Stimulated activated CD4-positive, alpha-beta T cell treated with anti-CD3 and anti-CD28 coated beads, Interleukin-12 subunit alpha, Interleukin-12 subunit beta, amount 100 ng/mL, for 4 hours (primary cell): ENCODE results near the gene CDH5.
"Not testable (repeated sequence)": the region's sequence is repeated elsewhere in the genome, so short reads cannot be mapped to it uniquely, and the experiment has no call there.

ENCODE experiments used
- DNase-seq: peaks from one replicate; pipeline ENCODE4 v3.0.0-alpha.2; 2020

CDH5 gene, protein sequence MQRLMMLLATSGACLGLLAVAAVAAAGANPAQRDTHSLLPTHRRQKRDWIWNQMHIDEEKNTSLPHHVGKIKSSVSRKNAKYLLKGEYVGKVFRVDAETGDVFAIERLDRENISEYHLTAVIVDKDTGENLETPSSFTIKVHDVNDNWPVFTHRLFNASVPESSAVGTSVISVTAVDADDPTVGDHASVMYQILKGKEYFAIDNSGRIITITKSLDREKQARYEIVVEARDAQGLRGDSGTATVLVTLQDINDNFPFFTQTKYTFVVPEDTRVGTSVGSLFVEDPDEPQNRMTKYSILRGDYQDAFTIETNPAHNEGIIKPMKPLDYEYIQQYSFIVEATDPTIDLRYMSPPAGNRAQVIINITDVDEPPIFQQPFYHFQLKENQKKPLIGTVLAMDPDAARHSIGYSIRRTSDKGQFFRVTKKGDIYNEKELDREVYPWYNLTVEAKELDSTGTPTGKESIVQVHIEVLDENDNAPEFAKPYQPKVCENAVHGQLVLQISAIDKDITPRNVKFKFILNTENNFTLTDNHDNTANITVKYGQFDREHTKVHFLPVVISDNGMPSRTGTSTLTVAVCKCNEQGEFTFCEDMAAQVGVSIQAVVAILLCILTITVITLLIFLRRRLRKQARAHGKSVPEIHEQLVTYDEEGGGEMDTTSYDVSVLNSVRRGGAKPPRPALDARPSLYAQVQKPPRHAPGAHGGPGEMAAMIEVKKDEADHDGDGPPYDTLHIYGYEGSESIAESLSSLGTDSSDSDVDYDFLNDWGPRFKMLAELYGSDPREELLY

DNA sequence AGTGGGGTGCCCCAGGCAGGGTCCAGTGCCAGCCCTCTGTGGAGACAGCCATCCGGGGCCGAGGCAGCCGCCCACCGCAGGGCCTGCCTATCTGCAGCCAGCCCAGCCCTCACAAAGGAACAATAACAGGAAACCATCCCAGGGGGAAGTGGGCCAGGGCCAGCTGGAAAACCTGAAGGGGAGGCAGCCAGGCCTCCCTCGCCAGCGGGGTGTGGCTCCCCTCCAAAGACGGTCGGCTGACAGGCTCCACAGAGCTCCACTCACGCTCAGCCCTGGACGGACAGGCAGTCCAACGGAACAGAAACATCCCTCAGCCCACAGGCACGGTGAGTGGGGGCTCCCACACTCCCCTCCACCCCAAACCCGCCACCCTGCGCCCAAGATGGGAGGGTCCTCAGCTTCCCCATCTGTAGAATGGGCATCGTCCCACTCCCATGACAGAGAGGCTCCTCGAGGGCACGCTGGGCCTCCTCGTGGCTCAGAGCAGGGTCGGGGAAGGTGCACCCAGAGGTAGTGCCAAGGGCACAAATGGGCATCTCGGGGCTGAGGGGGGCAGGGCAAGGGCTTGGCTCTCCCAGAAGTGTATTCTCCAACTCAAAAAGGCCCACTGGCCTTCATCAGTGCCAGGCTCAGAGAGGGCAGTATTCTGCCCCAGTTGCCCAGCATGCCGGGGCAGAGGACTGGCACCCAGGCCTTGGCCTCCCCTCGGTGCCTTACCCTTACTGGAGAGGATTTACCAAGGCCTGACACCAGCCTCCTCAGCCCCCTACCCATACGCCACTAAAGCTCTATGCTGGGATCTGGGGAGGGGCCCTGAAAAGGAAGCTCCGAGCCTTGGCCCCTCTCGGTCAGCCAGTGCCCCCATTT is at the start of gene CDH5:
TSS of gene CDH5 (plus strand) at position 259 of the 867 bp plus-strand sequence. CDS start 12,647 bp downstream, outside the sequence.
- DNase-seq: no peak

DNA sequence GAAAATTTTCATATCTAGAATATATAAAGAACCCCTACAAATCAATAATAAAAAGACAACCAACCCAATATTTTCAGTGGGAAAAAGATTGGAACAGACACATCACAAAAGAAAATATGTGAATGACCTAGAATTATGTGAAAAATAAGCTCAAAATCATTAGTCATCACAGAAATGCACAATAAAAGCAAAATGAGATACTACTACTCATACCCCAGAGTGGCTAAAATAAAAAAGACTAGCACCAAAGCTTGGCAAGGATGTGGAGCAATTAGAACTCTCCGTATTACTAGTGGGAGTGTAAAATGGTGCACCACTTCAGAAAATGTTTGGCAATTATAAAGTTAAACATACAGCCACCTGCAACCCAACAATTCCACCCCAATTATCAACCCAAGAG is 48.0 kb upstream of the CDH5 start:
- DNase-seq: no peak

DNA sequence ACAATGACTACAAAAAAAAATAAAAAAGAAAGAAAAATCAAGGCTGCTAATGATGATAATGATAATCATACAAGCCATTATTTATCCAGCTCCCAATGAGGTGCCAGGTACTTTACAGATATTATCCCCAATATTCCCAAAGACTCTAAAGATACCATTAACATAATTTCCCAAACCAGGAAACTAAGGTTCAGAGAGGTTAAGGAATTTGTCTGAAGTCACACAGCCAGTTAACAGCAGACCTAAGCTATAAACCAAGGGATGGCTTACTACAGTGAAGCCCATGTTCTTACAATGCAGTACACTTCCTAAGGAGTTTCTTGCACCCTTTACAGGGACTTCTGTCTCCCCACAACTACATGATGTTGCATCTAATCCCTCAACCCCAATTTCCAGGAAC is 45.7 kb upstream of the CDH5 start:
- DNase-seq: no peak

DNA sequence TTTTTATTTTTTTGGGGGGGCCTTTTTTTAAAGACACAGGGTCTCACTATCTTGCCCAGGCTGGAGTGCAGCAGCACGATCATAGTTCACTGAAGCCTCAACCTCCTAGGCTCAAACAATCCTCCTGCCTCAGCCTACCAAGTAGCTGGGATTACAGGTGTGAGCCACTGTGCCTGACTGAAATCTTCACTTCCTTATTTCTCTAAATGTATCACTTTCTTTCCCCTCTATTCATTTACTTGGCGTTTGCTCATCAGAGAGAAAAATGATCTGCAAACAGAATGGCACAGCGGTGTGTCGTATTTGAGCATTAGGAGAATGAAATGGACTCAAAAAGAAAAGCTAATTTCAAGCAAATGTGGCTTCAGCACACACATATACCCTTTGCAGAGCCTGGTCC is 44.3 kb upstream of the CDH5 start:
- no peak for DNase-seq

DNA sequence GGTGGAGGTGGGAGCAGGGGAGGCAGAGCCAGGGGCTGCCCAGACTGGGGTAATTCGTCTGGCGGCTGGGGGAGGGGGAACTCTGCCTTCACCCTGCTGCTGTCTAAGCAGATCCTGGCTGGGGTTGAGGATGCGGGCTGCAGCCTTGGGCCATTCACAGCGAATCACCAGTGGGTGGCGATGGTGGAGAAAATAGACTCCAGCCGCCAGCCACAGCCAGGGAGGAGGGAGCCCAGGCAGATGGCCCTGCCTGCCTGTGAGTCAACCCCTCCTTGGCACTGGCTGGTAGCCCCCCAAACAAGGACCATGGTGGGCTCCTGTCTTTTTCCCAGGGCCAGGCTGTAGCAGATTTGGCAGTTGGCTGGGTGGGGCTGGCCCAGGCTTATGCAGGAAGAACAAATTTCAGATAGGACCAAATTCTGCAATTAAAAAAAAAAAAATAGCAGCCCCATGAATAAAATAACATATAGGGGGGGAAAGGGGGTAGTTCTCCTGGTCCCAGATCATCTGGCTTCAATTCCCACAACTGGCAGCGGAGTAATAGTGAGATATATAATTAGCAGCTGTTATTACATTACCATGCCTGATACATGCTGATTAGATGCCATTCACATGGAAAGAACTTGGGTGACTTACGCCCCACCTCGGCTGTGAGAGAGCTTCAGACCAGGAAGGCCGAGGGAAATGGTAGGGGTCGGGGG is 41.5 kb upstream of the CDH5 start:
- no peak for DNase-seq

DNA sequence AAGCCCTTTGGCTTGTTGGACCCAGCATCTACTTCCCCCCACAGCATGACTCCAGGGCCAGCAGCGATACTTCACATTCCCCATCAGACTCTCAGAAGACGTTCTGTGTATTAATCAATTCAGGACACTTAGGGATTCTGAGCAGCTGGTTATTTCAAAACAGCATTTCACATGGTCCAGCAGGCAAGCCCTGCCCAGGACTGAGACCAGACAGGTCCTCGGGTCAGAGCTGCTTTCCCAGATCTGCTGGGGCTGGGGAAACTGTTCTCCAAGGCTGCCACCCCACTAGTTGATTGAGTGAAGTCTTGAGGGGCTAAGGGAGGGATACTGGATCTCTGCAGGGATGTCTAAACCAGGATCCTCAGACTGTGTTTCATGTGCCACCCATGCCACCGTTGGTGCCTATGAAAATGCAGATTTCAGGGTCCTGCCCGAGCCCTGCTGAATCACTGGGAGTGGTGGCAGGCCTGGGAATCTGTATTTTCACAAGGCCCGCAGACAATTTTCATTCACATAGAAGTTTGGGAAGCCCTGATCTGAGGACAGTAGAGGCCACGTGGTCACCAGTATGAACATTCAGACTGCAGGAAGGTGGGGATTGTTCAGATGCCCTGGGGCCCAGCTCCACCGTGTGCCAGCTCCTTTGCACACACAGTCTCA is 40.6 kb upstream of the CDH5 start:
- no peak for DNase-seq

DNA sequence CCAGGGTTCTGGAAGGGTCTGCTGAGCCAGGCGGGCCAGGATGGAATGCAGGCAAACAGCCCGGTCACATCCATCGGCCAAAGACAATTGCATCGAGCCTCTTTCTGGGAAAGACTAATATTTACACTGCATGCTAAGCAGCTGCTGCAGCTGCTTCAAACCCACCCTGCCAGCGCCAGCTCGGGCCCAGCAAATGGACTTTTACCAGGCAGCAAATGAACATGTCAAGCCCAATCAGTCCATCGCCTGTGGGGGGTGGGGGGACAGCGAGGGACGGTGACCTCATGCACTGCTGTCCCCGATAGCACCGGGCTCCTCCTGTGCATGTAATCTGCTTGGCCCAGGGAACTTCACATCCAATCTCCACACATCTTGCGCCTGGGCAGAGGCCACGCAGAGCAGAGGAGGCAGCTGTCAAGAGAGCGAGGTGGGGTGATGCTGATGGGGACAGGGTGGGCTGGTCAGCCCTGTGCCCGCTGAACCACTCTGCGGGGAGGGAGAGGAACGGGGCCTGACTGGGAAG is 39.4 kb upstream of the CDH5 start:
- no peak for DNase-seq

DNA sequence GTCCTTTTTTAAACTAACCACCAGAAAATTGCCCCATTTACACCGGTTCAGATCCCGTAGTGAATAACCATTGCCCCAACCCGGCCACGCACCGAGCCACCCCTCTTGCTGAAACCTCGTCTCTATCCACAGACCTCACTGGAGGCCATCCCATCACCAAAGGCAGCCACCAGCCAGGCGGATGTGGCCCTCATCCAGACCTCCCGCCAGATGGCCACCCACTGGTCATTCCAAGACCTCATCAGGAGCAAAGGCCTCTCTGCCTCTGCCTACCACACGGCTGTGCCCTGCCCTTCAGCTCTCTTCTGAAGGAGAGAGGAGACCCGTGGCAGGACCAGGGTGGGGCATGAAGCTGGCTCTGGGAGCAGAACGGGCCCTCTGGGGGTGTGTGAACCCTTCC is 38.2 kb upstream of the CDH5 start:
- no peak for DNase-seq

DNA sequence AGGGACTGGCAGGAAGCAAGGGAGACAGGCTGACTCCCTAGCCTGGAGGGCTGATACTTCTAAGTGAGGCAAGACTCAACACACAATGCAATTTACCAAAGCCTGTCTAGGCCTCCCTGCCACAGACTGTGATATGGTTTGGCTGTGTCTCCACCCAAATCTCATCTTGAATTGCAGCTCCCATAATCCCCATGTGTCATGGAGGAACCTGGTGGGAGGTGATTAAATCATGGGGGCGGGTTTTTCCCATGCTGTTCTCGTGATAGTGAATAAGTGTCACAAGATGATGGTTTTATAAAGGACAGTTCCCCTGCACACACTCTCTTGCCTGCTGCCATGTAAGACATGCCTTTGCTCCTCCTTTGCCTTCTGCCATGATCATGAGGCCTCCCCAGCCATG is 35.0 kb upstream of the CDH5 start:
- not testable (repeated sequence) for DNase-seq

DNA sequence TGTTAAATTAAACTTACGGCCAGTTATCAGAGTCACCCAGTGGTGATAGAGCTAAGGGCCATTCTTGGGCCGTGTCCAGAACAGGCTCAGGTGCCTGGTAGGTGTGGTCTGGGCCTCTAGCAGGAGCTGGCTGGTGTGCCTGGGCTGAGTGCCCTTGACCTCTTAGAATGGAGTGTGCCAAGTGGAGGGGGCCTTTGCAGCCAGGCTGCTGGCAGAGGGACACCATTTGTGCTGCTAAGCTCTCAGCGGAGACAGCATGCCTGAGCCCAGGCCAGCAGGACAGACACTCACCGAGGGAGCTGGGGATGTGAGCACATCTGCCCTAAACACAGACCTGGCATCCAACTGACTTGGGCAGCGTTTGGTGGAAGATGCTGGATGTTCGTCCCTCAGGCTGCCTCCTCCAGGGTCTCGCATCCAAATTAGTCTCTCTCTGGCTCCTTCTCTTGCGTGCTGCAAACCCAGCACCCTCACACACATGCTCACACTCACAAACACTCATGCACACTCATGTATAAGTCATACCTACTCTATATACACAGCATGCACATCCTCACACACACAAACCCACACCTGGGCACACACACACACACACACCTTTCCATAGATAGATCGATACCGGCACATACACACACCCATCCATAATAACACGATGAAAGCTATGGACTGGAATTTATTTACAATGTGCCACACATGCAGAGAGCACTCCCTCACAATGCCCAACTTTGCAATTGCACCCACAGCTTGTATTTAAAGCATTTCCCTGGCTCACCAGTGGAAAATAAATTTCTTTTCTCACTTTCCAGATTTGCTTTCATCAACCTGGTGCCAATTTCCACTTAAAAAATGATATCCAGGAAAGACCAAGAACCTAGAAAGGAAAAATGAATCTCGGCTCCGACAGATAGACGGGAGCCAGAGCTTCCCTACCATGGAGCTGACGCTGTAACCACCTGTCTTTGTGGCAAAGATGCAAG is 33.6 kb upstream of the CDH5 start:
- DNase-seq: no peak

DNA sequence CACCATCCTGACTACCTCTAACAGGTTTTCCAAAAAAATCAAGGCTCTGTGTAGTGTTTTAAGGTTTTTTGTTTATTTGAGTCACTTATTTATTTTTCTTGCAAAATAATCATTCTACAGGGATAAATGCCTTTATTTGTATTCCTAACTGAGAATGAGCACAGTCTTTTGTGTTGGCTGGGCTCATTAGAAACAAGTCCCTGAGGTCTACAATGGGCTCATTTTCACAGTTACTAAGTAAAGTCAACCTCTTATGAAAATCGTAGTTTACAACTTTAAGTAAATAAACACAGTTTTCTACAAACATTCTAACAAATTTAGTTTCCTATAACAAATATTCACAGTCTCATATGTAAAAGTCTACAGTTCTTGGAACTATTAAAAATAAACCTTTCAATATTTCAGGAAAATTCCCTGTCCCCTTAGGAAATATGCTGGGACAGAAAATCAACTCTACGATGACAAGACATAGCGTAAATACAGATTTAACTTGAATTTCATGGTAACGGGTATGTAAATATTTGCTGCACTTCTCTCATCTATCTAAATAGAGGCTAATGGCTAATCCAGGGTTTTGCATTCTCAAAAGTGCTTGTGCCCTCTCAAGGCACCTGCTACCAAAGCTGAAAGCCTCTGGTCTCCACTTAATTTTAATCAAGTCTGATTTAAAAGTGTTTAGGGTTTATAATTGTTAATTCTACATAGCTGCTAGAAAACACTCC is 31.5 kb upstream of the CDH5 start:
- DNase-seq: no peak

DNA sequence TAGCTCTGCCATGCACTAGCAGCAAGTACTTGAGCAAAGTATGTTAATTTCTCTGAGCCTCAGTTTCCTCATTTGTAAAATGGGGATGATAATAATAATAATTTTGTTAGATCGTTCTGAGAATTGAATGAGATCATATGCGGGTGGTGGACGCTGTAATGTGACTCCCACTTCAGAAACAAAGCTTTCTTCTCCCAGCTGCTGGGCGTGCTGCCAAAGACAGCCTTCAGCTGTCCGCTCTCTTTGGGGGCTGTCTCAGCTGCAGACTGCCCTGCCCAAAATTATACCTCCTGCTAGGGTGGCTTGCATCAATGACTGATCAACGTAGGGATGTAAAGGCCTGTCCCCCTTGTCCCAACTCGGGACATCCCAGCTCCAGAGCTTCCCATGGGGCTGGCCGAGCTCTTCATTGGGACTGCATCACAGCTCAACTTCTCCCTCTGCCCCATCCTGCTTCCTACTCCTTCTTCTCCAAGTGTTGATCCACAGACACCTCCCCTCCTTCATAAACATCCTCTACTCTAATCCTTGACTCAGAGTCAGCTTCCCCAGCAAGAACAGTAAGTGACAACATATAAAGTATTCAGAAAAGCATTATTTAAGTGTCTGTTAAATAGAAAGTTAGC is 30.7 kb upstream of the CDH5 start:
- DNase-seq: no peak

DNA sequence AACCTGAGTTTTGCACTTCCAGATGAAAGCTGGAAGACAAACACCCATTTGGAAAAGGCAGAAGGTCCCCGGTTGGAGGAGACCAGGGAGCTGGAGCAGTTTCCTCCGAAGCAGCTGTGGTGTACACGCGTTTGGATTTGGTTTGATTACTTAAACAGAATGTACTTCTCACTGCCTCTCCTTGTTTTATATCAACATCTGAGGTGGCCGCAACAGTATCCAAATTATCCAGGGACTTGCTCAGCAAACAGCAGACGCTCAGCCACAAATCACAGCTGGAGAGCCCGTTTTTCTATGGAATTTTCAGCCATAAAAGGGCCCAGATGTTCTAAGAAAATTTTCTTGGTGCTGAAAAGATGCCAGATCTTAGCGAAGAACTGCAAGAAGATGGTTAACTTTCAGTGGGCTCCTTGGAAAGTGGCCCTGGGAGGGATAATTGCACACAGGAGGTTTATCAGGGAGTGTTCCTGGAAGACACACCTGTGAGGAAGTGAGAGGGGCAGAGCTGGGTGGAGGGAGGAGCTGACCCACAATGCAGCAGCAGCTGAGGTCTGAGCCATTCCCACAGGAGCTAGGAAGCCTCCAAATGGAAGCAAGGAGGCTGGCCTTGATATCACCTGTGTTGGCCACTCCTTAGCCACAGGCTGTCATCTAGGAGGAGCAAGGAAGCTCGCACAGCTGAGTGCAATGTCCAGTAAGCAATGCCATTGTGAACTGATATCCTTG is 28.9 kb upstream of the CDH5 start:
- DNase-seq: no peak

DNA sequence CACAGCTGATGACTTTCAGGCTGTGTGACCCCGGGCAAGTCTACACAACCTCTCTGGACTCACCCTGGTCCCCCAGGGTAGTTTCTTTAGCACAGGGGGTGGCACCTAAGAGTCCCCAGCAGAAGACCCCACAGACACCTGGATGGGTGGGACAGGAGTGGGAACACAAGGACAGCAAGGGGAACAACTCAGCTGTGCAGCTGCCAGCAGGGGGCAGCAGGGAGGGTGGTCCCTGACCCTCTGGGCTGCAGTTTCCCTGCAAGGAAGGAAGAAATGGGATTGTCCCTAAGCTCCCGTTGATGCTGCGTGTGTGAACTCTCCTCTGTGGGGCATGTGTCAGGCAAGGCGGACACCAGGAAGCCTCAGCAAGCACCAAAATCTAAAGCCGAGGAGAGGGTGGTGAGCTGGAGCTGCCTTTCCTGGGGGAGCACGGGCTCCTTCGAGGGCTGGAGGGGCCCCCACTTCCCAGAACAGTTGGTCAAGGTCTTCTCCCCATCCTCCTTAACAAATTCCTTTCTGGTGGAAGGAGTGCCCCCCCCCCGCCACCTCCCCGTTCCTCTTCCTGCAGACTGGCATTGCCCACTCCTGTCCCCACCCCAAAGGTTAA is 24.1 kb upstream of the CDH5 start:
- peak; percentile 31 for DNase-seq

DNA sequence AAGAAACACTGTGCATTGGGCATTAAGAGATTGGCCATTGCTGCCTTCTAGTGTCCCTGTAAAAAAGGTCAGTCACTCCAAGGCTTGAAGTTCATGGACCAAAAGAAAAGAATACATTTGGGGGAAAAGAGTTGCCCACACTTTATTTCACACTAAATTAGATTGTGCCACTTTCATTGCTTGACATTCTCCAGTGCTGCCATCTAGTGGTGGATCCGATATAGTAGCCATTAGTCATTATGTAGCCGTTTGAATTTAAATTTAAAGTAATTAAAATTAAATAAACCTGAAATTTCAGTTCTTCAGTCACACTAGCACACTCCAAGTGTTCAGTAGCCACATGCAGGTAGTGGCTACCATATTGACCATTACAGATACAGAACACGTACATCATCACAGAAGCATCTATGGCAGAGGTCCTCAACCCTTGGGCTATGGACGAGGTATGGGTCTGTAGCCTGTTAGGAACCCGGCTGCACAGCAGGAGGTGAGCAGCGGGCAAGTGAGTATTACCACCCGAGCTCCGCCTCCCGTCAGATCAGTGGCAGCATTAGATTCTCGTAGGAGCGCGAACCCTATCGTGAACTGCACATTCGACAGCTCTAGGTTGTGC is 21.9 kb upstream of the CDH5 start:
- peak; percentile 25 for DNase-seq

DNA sequence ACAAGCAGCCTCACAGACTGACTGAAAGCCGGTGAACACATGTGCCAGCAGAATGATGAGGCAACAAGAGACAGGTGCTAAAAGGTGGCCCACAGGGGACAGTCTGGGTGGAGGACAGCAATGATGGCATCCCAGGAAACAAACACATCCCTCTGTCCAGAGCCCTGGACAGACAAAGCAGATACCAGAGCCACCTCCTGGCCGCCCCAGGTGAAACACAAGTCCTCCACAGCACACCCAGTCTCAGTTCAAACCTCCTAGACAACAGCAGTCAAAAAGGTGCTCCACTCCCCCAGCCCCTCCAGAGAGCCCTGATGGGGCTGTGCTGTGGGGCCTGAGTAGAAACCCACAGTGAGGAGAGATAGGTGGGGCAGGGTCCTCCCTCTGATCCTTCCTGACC is 20.3 kb upstream of the CDH5 start:
- no peak for DNase-seq

DNA sequence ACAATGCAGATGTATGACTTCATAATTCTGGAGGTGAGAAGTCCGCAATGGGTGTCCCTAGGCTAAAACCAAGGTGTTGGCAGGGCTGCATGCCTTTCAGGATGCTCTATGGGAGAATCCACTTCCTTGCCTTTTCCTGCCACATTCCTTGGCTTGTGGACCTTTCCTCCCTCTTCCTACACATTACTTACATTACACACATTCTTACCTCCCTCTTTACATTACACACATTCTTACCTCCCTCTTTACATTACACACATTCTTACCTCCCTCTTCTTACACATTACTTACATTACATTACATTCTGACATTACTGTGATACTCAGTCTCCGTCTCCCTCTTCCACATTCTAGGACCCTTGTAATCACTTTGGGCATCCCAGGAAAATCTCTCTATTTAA is 14.2 kb upstream of the CDH5 start:
- no peak for DNase-seq

DNA sequence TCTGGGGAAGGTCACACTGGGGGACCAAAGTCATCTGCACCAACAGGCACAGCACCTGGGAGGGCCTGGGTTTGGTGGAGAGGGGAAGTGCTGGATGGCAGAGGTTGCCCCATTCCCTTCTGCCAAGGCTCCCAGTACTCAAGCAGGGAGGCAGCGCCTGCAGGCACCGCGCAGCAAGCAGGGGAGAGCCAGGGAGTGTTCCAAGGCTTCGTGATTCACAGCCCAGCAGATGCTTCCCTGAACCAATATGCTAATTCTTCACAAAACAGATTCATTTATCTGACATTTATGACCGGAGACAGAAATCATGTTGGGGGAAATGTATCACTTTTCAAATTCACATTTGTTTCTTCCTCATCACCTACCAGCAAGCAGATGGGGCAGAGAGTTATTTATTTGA is 13.4 kb upstream of the CDH5 start:
- DNase-seq: no peak
